ENCODE data around the gene EZH2.

- no peak for TF ChIP-seq POLR2A (IDR thresholded peaks at IDR 0.05; ENCODE audit: low read depth, low read length)
- TF ChIP-seq POLR2AphosphoS5 (IDR thresholded peaks at IDR 0.05; ENCODE audit: low read depth, low read length), result no peak
- no peak for TF ChIP-seq TAF1 (IDR thresholded peaks at IDR 0.05; ENCODE audit: borderline replicate concordance, low read depth, low read length)
Observed at GRCh38 chr7:148906707-148907498, 22.8 kb upstream of the EZH2 start.

Data from GM12892 (cell line).